ENCODE data around the gene GMPR.
"Not testable (repeated sequence)": the region's sequence is repeated elsewhere in the genome, so short reads cannot be mapped to it uniquely, and the experiment has no call there.

Gene GMPR

GRCh38 chr6:16226117-16227047 is 12.0 kb upstream of the GMPR start:
- DNase-seq = not testable (repeated sequence)

- DNase-seq = no peak
Observed at GRCh38 chr6:16227048-16227562, 11.3 kb upstream of the GMPR start.

DNA sequence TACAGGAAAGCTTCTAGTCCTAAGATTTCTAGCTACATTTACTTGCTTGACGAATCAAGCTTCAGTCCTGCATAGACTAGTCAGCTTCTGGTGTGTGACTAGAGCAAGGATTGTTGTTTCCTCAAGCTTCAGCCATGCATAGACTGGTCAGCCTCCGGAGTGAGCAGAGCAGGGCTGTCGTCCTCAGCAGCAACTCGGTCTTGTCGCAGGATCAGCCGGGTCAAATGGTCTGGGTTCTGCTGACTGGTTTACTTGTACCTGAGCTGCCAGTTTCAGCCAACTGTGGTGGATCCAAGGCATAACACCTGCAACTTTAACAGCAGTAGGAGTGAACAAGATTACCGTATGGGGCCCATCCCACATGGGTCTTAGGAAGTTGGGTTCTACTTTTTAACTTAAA is 10.8 kb upstream of the GMPR start:
- no peak for DNase-seq

GRCh38 chr6:16228043-16228442 is 10.3 kb upstream of the GMPR start:
- no peak for DNase-seq

GRCh38 chr6:16228709-16229665 is 9.4 kb upstream of the GMPR start:
- no peak for DNase-seq

DNA sequence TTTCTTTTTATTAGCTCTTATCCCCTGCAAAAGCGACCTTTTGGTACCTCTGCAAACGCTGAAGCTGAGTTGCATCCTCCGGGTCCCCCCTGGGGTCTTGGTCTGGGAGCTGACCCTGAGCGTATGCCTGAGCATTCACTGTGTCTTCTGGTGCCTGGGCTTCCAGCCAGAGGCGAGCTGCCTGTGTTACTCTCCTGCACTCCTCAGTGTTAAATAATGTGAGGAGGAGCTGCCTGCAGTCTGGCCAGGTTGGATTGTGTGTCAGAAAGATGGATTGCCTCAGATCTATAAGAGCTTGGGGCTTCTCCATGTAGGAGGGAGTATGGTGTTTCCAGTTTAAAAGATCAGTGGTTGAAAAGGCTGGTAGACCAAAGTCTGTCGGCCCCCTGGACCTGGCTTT is 8.7 kb upstream of the GMPR start:
- no peak for DNase-seq

DNA sequence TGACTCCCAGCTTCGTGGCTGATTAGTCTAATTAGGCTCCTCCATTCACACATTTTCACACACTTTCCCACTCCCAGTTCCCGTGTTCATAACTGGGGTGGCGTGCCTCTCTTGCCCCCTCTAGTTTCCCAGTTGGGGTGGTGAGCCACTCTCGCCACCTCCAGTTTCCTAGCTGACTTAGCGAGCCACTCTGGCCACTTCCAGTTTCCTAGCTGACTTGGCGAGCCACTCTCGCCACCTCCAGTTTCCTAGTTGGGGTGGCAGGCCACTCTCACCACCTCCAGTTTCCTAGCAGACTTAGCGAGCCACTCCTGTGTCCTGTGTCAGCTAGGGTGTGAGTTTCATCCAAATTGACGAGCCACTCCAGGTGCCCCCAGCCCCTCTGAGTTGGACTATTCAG is 7.4 kb upstream of the GMPR start:
- no peak for DNase-seq

DNA sequence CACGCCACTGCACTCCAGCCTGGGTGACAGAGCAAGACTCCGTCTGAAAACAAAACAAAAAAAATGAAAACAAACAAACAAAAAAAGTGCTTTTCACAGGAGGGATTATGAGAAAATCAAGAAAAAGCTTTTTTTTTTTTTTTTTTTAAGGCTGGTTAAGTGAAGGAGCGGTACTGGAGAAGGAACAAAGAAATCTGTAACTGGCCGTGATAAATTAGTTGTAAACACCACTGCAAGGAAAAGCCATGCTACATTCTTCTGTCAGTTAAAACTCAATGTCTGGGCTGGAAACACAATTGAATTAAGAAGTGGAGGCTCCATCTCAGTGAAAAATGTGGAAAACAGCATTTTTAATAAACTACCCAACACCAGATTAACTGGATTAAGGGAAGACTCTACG is 6.3 kb upstream of the GMPR start:
- no peak for DNase-seq

DNA sequence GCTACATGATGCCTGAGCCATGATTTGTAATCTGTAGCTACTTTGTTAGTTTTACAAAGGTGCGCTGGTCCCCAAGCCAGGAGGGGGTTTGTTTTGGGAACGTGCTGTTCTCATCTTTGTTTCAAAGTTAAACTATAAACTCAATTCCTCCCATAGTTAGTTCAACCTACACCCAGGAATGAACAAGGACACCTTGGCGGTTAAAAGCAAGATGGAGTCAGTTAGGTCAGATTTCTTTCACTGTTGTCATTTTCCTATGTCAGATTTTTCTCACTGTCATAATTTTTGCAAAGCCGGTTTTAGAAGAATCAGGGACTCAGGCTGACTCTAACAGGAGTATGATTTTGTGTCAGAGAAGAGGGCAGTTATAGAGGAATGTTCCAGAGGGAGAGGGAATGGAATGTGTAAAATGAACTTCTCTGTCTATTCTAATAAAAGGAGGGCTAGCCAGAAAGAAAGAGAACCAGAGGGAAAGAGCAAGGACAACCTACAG is 2.3 kb upstream of the GMPR start:
- DNase-seq = no peak

DNA sequence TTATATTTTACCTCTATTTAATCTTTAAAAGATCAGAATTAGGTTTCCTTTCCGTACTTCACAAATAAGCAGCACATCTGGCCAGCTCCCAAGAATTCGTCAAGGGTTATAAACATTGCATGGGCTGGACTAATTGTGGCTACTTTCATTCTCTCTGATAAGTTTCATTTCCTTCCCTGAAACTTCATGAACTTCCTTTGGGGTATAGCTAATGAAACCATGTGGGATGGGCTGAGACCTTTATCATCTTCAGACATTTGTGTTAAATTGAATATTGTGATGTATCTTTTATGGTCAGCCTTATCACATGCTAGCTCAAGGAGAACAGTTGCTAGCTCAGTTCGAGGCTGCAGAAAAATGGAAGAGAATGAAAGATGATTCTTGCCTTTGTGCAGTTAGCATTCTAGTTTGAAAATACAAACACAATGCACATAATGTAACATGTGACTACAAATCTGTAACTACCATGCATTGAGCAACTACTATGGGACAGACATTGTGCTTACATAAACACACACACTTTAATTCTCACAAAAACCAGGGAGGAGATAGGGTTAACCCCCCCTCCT is 1.7 kb upstream of the GMPR start:
- DNase-seq = no peak

DNA sequence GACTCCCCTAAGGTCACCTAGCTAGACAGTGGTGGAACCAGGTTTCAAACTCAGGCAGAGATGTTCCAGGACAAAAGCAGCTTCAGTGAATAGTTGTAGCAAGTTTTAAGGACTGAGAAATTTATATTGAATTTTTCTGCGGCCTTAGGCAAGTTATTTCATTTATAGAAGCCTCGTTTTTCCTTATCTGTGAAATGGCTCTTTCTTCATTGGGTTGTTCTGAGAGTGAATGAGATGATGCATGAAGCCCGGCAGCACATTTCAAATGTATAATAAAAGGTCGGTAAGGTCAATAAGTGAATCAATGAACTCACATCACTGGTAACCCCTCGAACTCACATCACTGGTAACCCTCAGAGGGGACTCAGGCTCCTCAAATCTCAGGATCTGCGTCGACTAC is 1.1 kb upstream of the GMPR start:
- DNase-seq = no peak

- no peak for DNase-seq
Observed at GRCh38 chr6:16238963-16239797, 793 bp downstream of the GMPR start.

GRCh38 chr6:16239798-16240123 is 1.4 kb downstream of the GMPR start:
- DNase-seq = no peak

- no peak for DNase-seq
Observed at GRCh38 chr6:16240589-16241320, 2.4 kb downstream of the GMPR start.

DNA sequence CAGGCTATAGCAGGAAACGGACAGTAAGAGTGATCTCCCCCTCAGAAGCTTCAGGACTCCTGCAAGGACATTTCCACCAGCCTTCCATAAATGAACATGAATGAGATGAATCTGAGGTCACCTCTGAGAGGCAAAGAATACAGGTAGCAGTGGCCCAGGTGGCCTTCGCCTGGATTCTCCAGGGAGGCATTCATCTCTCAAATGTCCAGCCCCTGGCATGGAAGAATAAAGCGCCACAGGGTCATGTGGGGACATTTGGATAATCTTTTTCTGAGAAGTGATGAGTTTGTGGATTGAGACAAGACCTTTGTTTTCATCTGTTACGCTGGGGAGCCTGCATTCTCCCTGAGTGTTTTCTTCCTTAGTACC is 2.9 kb downstream of the GMPR start:
- DNase-seq = no peak

DNA sequence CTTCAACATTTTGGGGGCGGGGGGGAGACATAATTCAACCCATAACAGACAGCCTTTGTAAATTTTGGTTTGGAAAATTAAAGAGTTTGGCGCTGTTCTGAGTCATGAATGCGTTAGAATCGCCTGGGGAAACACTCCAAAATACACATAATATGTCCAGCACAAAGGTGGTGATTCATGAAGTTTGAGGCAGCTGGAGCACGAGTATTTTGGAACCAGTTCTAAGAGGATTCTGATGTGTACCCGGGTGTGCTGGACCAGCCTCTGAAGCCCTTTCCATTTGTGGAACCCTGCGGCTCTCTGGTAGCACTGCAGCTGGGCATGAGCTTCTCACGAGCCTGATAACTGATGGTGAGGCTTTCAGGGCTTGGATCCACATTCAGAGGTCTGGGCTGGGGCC is 4.7 kb downstream of the GMPR start:
- DNase-seq = no peak

DNA sequence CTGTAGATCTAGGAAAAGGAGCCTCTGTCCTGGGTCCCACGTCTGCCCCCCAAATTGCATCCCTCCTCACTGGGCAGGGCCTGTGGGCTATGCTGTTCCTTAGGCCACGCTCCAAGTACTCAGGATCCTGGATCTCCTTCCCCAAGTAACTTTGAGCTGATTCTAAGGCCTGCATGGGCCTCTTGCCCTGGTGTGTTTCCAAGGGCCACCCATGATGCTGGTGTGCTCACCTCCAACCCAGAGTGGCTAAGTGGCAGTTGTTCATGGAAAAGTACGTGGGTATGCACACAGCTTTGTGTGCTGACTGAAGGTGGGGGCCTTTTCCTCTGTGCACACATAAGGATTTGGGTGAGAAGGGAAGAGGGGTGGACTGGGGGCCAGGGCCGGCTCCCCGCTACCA is 5.3 kb downstream of the GMPR start:
- DNase-seq = no peak

GRCh38 chr6:16244446-16244845 is 6.1 kb downstream of the GMPR start:
- DNase-seq = no peak

DNA sequence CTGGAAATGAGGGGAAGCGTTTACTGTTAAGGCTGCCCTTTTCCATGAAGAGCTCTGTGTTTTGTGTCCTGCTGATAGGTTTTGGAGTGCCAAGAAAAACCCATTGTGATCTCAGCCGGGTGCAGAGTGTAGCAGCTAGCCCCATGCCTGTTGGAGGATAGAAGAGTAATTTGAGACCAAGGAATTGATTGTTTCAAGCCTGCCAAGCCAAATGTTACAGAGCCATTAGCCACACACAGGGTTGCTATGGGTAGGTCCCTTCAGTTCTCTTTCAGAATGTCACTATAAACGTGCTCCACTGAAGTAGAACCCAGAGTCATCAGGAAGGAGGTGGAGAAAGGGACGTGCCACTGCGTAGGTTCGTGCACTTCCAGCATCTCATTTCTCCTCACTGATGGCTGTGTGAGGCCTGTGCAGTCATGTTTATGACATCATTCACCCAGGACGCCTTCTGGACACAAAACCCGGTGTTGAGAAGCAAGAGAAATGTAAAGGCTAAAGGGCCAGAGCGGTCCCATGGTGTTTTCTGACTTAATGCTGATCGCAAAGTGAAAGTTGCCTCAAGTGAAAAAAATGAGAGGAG is 6.6 kb downstream of the GMPR start:
- no peak for DNase-seq

GRCh38 chr6:16248271-16248853 is 10.0 kb downstream of the GMPR start:
- DNase-seq = no peak

- peak in 1 of 2 experiments; percentile 13 for DNase-seq
Observed at GRCh38 chr6:16249971-16250370, 11.6 kb downstream of the GMPR start.

All from NCI-H187 (cell line).